IMR-90 (cell line): ENCODE measurements around the gene NPEPL1. TPM values are rescaled to one million over a fixed set of nuclear protein-coding genes. Genes with fewer than 3 reads are reported as not detected.

Experiments used
- ATAC-seq: fragments of 200-7000 bp; cut with Tn5 transposase; 2 replicates; pipeline ENCODE4 v1.9.1; 2020; ENCODE audit warnings: low read depth, mild to moderate bottlenecking, moderate library complexity
- BruUV-seq: library from RNA; stranded (reverse); fragments of 400-500 nt; replicated peaks from 2 replicates; lab custom pipeline; 2021; lab: Mats Ljungman, UMichigan
- CTCF ChIA-PET: fragments of 300-600 bp; formaldehyde crosslinking; extraction: SDS; loops from one replicate; lab custom pipeline; 2021; ENCODE audit warnings: antibody characterized with exemption; lab: Yijun Ruan, JAX
- POLR2A ChIA-PET: fragments of 300-600 bp; sonication (Branson Sonifier 250); formaldehyde crosslinking; loops from one replicate; lab custom pipeline; 2022; ENCODE audit warnings: antibody characterized with exemption; ENCODE audit not compliant: unreplicated experiment; lab: Charles Lee
- DNase-seq: peaks from one replicate; pipeline ENCODE4 v3.0.0; 2013
- H2AFZ ChIP-seq: replicated peaks from 2 replicates; pipeline ENCODE3; 2013; ENCODE audit warnings: low read length, mild to moderate bottlenecking; ENCODE audit not compliant: poor library complexity
- H2AK5ac ChIP-seq: 2 replicates; pipeline ENCODE4 v1.6.1; 2013; ENCODE audit warnings: low read depth, low read length, inconsistent platforms
- H2AK9ac ChIP-seq: replicated peaks from 2 replicates; pipeline ENCODE3; 2013; ENCODE audit warnings: mild to moderate bottlenecking, low read depth, low read length, moderate library complexity; ENCODE audit not compliant: poor library complexity
- H2BK120ac ChIP-seq: 2 replicates; pipeline ENCODE4 v1.6.1; 2013; ENCODE audit warnings: low read depth, low read length, inconsistent platforms
- H2BK15ac ChIP-seq: 3 replicates; pipeline ENCODE4 v1.6.1; 2013; ENCODE audit warnings: low read depth, low read length, inconsistent platforms
- H2BK20ac ChIP-seq: 2 replicates; pipeline ENCODE4 v1.6.1; 2013; ENCODE audit warnings: low read depth, mild to moderate bottlenecking, inconsistent platforms, low read length, moderate library complexity
- H2BK5ac ChIP-seq: 2 replicates; pipeline ENCODE4 v1.6.1; 2013; ENCODE audit warnings: mild to moderate bottlenecking, low read depth, low read length, inconsistent platforms; ENCODE audit not compliant: poor library complexity, severe bottlenecking
- H3K14ac ChIP-seq: replicated peaks from 2 replicates; pipeline ENCODE4 v1.6.1; 2013; ENCODE audit warnings: low read depth, low read length, inconsistent platforms
- H3K18ac ChIP-seq: 2 replicates; pipeline ENCODE4 v1.6.1; 2013; ENCODE audit warnings: low read depth, low read length, control low read depth
- H3K23ac ChIP-seq: 2 replicates; pipeline ENCODE4 v1.6.1; 2013; ENCODE audit warnings: low read depth, low read length, inconsistent platforms
- H3K27ac ChIP-seq: 2 replicates; pipeline ENCODE4 v1.5.1; 2013; ENCODE audit warnings: mild to moderate bottlenecking, control low read depth, low read length; ENCODE audit not compliant: insufficient read depth
- H3K27me3 ChIP-seq: 2 replicates; pipeline ENCODE4 v1.6.1; 2013; ENCODE audit warnings: low read length; ENCODE audit not compliant: control insufficient read depth, insufficient read depth
- H3K36me3 ChIP-seq: 2 replicates; pipeline ENCODE4 v1.6.1; 2013; ENCODE audit warnings: low read length, mixed read lengths; ENCODE audit not compliant: control insufficient read depth, insufficient read depth
- H3K4ac ChIP-seq: 2 replicates; pipeline ENCODE4 v1.6.1; 2013; ENCODE audit warnings: low read depth, low read length, inconsistent platforms
- H3K4me1 ChIP-seq: 2 replicates; pipeline ENCODE4 v1.6.1; 2013; ENCODE audit warnings: low read length, mixed read lengths; ENCODE audit not compliant: control insufficient read depth, insufficient read depth
- H3K4me2 ChIP-seq: 2 replicates; pipeline ENCODE4 v1.6.1; 2013; ENCODE audit warnings: low read depth, mild to moderate bottlenecking, control low read depth, low read length, moderate library complexity
- H3K4me3 ChIP-seq: 2 replicates; pipeline ENCODE4 v1.5.1; 2013; ENCODE audit warnings: low read depth, mild to moderate bottlenecking, control low read depth, low read length, moderate library complexity; ENCODE audit not compliant: insufficient read depth
- H3K56ac ChIP-seq: 2 replicates; pipeline ENCODE4 v1.6.1; 2013; ENCODE audit warnings: low read length, inconsistent platforms; ENCODE audit not compliant: insufficient read depth; ENCODE audit errors: extremely low read depth
- H3K79me1 ChIP-seq, 2 experiments: 2 replicates each; pipeline ENCODE4 v1.6.1; 2013; ENCODE audit warnings: low read length in 2 of 2, inconsistent platforms in 1 of 2, low read depth in 1 of 2
- H3K9ac ChIP-seq: 2 replicates; pipeline ENCODE4 v1.6.1; 2013; ENCODE audit warnings: low read depth, low read length, control low read depth
- H3K9me1 ChIP-seq: 2 replicates; pipeline ENCODE4 v1.6.1; 2013; ENCODE audit warnings: low read length, inconsistent platforms; ENCODE audit not compliant: insufficient read depth
- H3K9me3 ChIP-seq: 2 replicates; pipeline ENCODE4 v1.6.1; 2013; ENCODE audit warnings: low read length; ENCODE audit not compliant: control insufficient read depth, insufficient read depth
- H4K20me1 ChIP-seq: 2 replicates; pipeline ENCODE4 v1.6.1; 2013; ENCODE audit warnings: low read length, inconsistent platforms; ENCODE audit not compliant: insufficient read depth
- H4K5ac ChIP-seq: 2 replicates; pipeline ENCODE4 v1.6.1; 2013; ENCODE audit warnings: mild to moderate bottlenecking, low read depth, low read length, control low read depth
- H4K8ac ChIP-seq, 2 experiments: 2 replicates each; pipeline ENCODE4 v1.6.1; 2013; ENCODE audit warnings: low read depth in 2 of 2, low read length in 2 of 2, control low read depth in 1 of 2, inconsistent platforms in 1 of 2
- H4K91ac ChIP-seq: 2 replicates; pipeline ENCODE4 v1.6.1; 2013; ENCODE audit warnings: low read depth, low read length, inconsistent platforms; ENCODE audit not compliant: insufficient read depth
- NFE2L2 ChIP-seq: fragments of 150-350 bp; IDR thresholded peaks from 2 replicates; pipeline ENCODE4 v1.6.1; 2016; ENCODE audit warnings: low read depth, mild to moderate bottlenecking, low read length
- WGBS, 2 experiments: methylation state at CpG; one replicate each; pipeline versions ENCODE4 v1.1.5 to v1.1.7; 2013; ENCODE audit warnings: missing lambda C conversion rate in 2 of 2; ENCODE audit not compliant: insufficient read length in 1 of 2; ENCODE audit errors: extremely low coverage in 2 of 2; 5-methylcytosine and 5-hydroxymethylcytosine counted together
- dilution Hi-C: fragments of 300-500 bp; cut with HindIII; formaldehyde crosslinking; loops from one replicate; pipeline ENCODE4 v1.14.3; 2018; ENCODE audit warnings: low sequenced_read_pairs; ENCODE audit not compliant: unreplicated experiment
- in situ Hi-C: fragments of 300-500 bp; cut with MboI; formaldehyde crosslinking; loops from 3 replicates; pipeline ENCODE4 v1.14.3; 2019; ENCODE audit warnings: low sequenced_read_pairs, inconsistent platforms, mixed read lengths
- intact Hi-C: fragments of 100-400 bp; cut with micrococcal nuclease; formaldehyde crosslinking; loops from 2 replicates; pipeline ENCODE4 v1.10.0; 2022
- polyA plus RNA-seq, 3 experiments: library from polyadenylated mRNA; depleted of rRNA; stranded (reverse); fragments of >200 nt; gene quantifications; 2 replicates each; pipeline ENCODE4 v1.2.3, GENCODE V29; 2012; ENCODE audit warnings: low replicate concordance in 1 of 3
- total RNA-seq: library from RNA; depleted of rRNA; stranded (reverse); fragments of >200 nt; gene quantifications from 2 replicates; pipeline ENCODE4 v1.2.3, GENCODE V29; 2012

Gene NPEPL1
- total and polyA plus RNA-seq, 2 of the 4 experiments (the other 2 are of a cell fraction) = 6.3 to 10.4 TPM

- in situ Hi-C loops = no loop called here
- Histone ChIP-seq H2BK20ac (no peak overlapping the region), H3K56ac (no peak overlapping the region), H3K4me2 (no peak overlapping the region), H2BK5ac (no peak overlapping the region), H3K79me1 (peaks cover 27 to 52% of the 10 kb centered on the region in 2 experiments), H3K14ac (no peak overlapping the region), H2AFZ (no peak overlapping the region), H3K4me1 (peaks cover 4% of the 10 kb centered on the region), H2BK120ac (no peak overlapping the region), H4K8ac (no peak overlapping the region), H3K27me3 (no peaks in the 10 kb centered on the region), H3K23ac (no peak overlapping the region), H4K20me1 (peaks cover 28% of the 10 kb centered on the region), H2AK9ac (no peak overlapping the region), H3K9me3 (no peaks in the 10 kb centered on the region), H3K9me1 (peaks cover 7% of the 10 kb centered on the region), H3K9ac (no peak overlapping the region), H3K27ac (no peak overlapping the region), H3K36me3 (peaks cover 35% of the 10 kb centered on the region), H4K5ac (no peak overlapping the region), H3K4ac (no peak overlapping the region), H3K18ac (no peak overlapping the region), H4K91ac (no peak overlapping the region), H2AK5ac (no peak overlapping the region), H2BK15ac (no peak overlapping the region), H3K4me3 (no peak overlapping the region)
- ChIA-PET POLR2A (no interaction called here), CTCF (no interaction called here)
- dilution Hi-C loops = loop anchor here (25.0 kb wide), 1 partner anchor 431 kb away; the partner anchor contains the start of gene ANKRD60
- TF ChIP-seq NFE2L2 = no peak
- no TSS peak for BruUV-seq
- DNase-seq (no peak), ATAC-seq (no peak)
- intact Hi-C loops = no loop called here
- WGBS, 2 experiments = 92% methylated on average over 2 of the region's 5 CpGs; no CpG with 5 or more reads in 1 of the 2 experiments
Measured at GRCh38 chr20:58667975-58668374, 24.6 kb upstream of the NPEPL1 start.
